HUES6 (cell line): ENCODE measurements around the gene ZFY.
"Not testable (repeated sequence)": the region's sequence is repeated elsewhere in the genome, so short reads cannot be mapped to it uniquely, and the experiment has no call there.

Experiments used
- H3K27ac ChIP-seq: 2 replicates; pipeline ENCODE4 v1.7.0; 2013; ENCODE audit warnings: low read depth, mild to moderate bottlenecking, low read length, inconsistent platforms
- H3K27me3 ChIP-seq: 2 replicates; pipeline ENCODE4 v1.6.1; 2013; ENCODE audit warnings: low read length; ENCODE audit not compliant: control insufficient read depth, insufficient read depth
- H3K36me3 ChIP-seq: 2 replicates; pipeline ENCODE4 v1.6.1; 2013; ENCODE audit warnings: low read length; ENCODE audit not compliant: control insufficient read depth, insufficient read depth
- H3K4me1 ChIP-seq: 2 replicates; pipeline ENCODE4 v1.6.1; 2013; ENCODE audit warnings: low read length; ENCODE audit not compliant: control insufficient read depth, insufficient read depth
- H3K4me3 ChIP-seq: 2 replicates; pipeline ENCODE4 v1.5.1; 2013; ENCODE audit warnings: low read depth, low read length
- H3K9ac ChIP-seq: one replicate; pipeline ENCODE4 v1.6.1; 2013; ENCODE audit warnings: mild to moderate bottlenecking, low read length
- H3K9me3 ChIP-seq: 2 replicates; pipeline ENCODE4 v1.6.1; 2013; ENCODE audit warnings: low read depth, low read length; ENCODE audit not compliant: control insufficient read depth, insufficient read depth

The ZFY gene

DNA sequence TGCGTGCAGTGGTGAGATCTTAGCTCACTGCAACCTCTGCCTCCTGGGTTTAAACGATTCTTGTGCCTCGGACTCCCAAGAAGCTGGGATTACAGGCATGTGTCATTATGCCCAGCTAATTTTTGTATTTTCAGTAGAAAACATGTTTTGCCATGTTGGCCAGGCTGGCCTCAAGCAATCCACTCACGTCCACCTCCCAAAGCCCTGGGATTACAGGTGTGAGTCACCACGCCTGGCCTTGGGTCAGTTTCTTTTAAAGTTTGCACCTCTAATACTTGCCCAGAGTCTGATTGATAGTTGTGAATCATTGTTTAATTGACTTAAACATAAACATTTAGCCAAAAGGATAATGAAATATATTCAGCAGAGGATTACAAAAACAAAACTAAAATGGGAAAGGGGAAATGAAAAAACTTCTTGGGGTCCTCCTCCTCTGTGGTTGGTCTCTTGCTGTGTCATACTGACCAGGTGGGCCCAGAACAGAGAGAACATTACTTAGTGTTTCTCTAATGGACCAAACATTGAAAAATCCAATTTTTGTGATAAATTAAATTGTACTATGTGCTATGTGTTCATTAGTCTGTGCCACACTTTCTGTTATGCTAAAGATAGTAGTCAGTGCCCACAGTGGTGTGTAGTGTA lies 38.0 kb downstream of the ZFY start:
- no peaks in the 10 kb centered on the region for H3K27me3 ChIP-seq
- H3K9ac ChIP-seq = no peak overlapping the region
- H3K9me3 ChIP-seq = no peaks in the 10 kb centered on the region
- no peaks in the 10 kb centered on the region for H3K4me1 ChIP-seq
- H3K36me3 ChIP-seq = no peaks in the 10 kb centered on the region
- H3K27ac ChIP-seq = no peak overlapping the region
- H3K4me3 ChIP-seq = no peak overlapping the region

DNA sequence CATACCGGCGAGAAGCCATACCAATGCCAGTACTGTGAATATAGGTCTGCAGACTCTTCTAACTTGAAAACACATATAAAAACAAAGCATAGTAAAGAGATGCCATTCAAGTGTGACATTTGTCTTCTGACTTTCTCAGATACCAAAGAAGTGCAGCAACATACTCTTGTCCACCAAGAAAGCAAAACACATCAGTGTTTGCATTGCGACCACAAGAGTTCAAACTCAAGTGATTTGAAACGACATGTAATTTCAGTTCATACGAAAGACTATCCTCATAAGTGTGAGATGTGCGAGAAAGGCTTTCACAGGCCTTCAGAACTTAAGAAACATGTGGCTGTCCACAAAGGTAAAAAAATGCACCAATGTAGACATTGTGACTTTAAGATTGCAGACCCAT lies 44.1 kb downstream of the ZFY start:
- H3K4me1 ChIP-seq = no peaks in the 10 kb centered on the region
- H3K9me3 ChIP-seq = no peaks in the 10 kb centered on the region
- H3K27me3 ChIP-seq = no peaks in the 10 kb centered on the region
- no peak overlapping the region for H3K9ac ChIP-seq
- no peak overlapping the region for H3K27ac ChIP-seq
- H3K4me3 ChIP-seq = no peak overlapping the region
- no peaks in the 10 kb centered on the region for H3K36me3 ChIP-seq

DNA sequence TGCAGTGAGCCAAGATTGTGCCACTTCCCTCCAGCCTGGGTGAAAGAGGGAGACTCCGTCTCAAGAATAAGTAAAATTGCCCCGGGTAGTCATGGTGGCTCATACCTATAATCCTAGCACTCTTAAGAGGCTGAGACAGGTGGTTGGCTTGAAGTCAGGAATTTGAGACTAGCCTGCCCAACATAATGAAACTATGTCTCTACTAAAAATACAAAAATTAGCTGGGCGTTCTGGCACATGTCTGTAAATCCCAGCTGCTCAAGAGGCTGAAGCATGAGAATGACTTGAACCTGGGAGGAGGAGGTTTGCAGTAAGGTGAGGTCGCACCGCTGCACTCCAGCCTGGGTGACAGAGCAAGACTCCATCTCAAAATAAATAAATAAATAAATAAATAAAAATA lies 49.3 kb downstream of the ZFY start:
- Histone ChIP-seq H3K36me3 (no peaks in the 10 kb centered on the region), H3K9ac (no peak overlapping the region), H3K27me3 (no peaks in the 10 kb centered on the region), H3K27ac (no peak overlapping the region), H3K4me1 (no peaks in the 10 kb centered on the region), H3K9me3 (no peaks in the 10 kb centered on the region), H3K4me3 (no peak overlapping the region)

DNA sequence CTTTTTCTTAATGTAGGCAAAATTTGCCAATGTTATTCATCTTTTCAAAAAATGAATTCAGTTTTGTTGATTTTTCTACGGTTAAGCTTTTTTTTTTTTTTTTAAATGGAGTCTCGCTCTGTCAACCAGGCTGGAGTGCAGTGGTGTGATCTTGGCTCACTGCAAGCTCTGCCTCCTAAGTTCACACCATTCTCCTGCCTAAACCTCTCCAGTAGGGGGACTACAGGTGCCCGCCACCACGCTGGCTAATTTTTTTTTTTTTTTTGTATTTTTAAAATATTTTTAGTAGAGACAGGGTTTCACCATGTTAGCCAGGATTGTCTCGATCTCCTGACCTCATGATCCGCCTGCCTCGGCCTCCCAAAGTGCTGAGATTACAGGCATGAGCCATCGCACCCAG lies 52.0 kb downstream of the ZFY start:
- H3K27ac ChIP-seq, H3K27me3 ChIP-seq, H3K9me3 ChIP-seq, H3K36me3 ChIP-seq, H3K4me3 ChIP-seq, H3K9ac ChIP-seq, H3K4me1 ChIP-seq: not testable (repeated sequence)

DNA sequence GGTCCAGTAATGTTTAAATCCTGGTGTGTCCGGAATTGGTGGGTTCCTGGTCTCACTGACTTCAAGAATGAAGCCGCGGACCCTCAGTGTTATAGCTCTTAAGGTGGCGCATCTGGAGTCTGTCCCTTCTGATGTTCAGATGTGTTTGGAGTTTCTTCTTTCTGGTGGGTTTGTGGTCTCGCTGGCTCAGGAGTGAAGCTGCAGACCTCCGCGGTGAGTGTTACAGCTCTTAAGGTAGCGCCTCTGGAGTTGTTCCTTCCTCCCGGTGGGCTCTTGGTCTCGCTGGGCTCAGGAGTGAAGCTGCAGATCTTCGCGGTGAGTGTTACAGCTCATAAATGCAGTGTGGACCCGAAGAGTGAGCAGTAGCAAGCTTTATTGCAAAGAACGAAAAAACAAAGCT lies 62.2 kb downstream of the ZFY start:
- H3K27me3 ChIP-seq, H3K4me3 ChIP-seq, H3K27ac ChIP-seq, H3K9ac ChIP-seq, H3K36me3 ChIP-seq, H3K9me3 ChIP-seq, H3K4me1 ChIP-seq: not testable (repeated sequence)

DNA sequence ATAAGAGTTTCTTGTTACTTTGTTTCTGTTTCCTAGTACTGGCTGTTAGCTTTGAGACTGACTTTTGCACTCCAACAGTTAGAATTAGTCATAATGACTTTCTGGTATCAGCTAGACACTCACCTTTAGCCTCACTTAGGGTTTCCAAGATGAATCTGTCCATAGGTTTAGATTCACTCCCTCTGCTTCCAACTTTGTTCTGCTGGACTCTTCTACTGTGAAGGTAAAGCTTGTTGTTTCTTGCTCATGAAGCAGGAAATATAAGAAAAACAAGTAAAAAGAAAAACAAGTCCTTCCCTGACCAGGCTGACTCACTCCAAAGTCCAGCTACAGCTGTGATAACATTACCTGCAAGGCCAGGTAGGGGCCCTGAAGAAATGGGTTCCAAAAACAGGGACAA lies 67.0 kb downstream of the ZFY start:
- Histone ChIP-seq H3K4me3 (no peak overlapping the region), H3K9ac (no peak overlapping the region), H3K27ac (no peak overlapping the region)

DNA sequence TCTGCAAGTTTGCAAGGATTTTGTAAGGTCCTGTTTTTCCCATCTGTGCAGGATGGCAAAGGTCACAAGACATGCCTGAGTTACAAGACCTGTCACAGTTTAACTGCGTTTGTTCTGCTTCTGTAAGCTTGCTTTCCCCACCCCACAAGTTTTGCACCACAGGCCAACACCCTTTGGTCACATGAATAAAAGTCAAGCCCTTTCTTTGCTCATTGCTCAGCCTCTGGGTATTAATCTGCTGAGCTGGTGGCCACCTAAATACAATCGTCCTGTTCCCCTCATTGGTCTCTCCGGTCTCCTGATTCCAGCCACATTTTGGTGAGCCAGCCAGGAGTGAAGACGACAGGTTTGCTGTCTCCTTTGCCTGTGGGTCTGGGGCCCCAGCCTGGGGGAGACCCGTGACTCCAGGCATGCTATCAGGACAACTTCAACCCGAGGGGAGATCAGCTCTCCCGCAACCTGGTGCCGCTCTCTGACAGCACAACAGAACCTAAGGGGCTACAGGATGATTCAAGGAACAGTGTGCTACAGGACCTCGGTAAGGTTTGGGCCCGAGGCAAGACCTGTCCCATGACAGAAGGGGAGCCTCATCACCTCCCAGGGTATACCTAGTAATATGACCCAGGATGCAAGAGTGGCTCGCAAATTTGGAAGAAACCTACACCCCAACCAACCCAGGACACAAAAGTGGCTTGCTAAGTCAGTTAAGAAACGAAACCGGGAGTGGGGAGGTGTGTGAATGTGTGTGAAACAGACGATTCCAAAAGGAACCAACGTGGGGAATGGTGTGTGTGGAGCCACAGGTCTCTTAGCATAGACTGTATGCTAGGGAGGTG lies 67.7 kb downstream of the ZFY start:
- Histone ChIP-seq H3K9ac (no peak overlapping the region), H3K27me3 (no peaks in the 10 kb centered on the region), H3K27ac (no peak overlapping the region), H3K4me1 (no peaks in the 10 kb centered on the region), H3K9me3 (no peaks in the 10 kb centered on the region), H3K4me3 (no peak overlapping the region), H3K36me3 (no peaks in the 10 kb centered on the region)

More for the DNA sequence above, 67.0 kb downstream of the ZFY start:
- no peaks in the 10 kb centered on the region for H3K36me3 ChIP-seq
- H3K27me3 ChIP-seq = no peaks in the 10 kb centered on the region
- H3K9me3 ChIP-seq = no peaks in the 10 kb centered on the region
- no peaks in the 10 kb centered on the region for H3K4me1 ChIP-seq

DNA sequence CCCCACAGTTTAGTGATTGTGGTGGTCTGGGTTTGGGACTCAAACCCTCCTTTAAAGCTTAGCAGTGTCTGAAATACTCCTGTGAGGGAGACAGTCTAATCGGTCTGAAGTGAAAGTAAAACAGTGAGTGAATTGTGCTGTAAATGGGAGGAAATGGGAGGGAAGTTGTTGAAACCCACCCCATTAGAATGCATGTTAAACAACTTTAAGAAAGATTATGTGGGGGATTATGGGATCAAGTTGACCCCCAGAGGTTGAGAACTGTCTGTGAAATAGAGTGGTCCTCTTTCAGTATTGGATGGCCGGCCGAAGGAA lies 68.3 kb downstream of the ZFY start:
- Histone ChIP-seq H3K9ac (no peak overlapping the region), H3K36me3 (no peaks in the 10 kb centered on the region), H3K4me1 (no peaks in the 10 kb centered on the region), H3K27ac (no peak overlapping the region), H3K9me3 (no peaks in the 10 kb centered on the region), H3K4me3 (no peak overlapping the region), H3K27me3 (no peaks in the 10 kb centered on the region)

DNA sequence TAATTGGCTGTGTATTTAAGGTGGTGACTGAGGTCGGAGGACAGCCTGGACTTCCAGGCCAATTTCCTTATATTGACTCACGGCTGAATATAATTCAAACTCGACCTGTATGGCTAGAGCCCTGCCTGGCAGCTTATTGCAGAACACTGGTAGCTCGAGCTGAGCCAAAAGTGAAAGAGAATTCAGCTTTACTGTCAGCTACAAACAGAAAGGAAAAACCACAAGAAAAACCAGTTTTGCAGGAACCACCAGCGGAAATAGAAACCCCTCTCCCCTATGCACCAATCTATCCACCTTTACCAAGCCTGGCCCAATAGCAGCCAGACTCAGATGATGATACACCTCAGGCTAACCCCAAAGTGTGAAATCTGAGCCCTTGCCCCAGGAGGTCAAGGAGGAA lies 68.7 kb downstream of the ZFY start:
- no peak overlapping the region for H3K4me3 ChIP-seq
- H3K9me3 ChIP-seq = no peaks in the 10 kb centered on the region

DNA sequence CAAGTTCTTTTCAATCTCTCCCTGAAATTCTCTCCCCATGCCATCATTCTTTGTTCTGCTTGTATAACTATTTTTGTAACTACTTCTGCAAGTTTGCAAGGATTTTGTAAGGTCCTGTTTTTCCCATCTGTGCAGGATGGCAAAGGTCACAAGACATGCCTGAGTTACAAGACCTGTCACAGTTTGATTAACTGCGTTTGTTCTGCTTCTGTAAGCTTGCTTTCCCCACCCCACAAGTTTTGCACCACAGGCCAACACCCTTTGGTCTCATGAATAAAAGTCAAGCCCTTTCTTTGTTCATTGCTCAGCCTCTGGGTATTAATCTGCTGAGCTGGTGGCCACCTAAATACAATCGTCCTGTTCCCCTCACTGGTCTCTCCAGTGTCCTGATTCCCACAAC lies 70.8 kb downstream of the ZFY start:
- H3K4me3 ChIP-seq, H3K9me3 ChIP-seq, H3K27me3 ChIP-seq, H3K36me3 ChIP-seq, H3K4me1 ChIP-seq, H3K27ac ChIP-seq, H3K9ac ChIP-seq: not testable (repeated sequence)

More for the DNA sequence above, 68.7 kb downstream of the ZFY start:
- H3K27ac ChIP-seq = no peak overlapping the region
- H3K27me3 ChIP-seq = no peaks in the 10 kb centered on the region
- H3K4me1 ChIP-seq = no peaks in the 10 kb centered on the region
- H3K36me3 ChIP-seq = no peaks in the 10 kb centered on the region
- no peak overlapping the region for H3K9ac ChIP-seq

DNA sequence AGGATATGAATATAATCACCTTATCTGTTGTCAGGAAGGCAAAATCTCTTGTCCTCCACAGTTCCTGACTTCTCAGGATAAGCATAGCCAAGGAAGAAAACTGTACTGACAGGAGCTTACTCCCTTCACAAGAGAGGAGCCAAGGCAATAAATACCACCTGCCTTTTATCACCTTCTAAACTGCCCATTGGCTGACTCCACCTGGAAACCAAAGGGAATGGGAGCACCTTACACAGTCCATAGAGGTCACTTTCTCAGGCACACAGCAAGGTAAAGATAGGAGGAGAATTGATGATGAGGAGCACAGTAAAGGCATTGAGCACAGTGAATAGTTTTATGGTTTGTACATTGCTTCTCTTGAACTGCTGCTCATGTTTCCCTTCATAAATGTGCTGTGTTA lies 72.8 kb downstream of the ZFY start:
- no peak overlapping the region for H3K9ac ChIP-seq
- H3K27ac ChIP-seq = no peak overlapping the region
- no peaks in the 10 kb centered on the region for H3K9me3 ChIP-seq
- H3K36me3 ChIP-seq = no peaks in the 10 kb centered on the region
- H3K4me3 ChIP-seq = no peak overlapping the region
- no peaks in the 10 kb centered on the region for H3K27me3 ChIP-seq
- H3K4me1 ChIP-seq = no peaks in the 10 kb centered on the region
